Measurements from ENCODE around the gene ADAT3. TPM values are rescaled to one million over a fixed set of nuclear protein-coding genes. Genes with fewer than 3 reads are reported as not detected.
A peak's percentile ranks its signal among the peaks of the same experiment; 100 is the strongest.
"Not testable (repeated sequence)": the region's sequence is repeated elsewhere in the genome, so short reads cannot be mapped to it uniquely, and the experiment has no call there.

ADAT3 gene
- total RNA-seq, 3 donors from 2014 or later: 12.5 to 21.9 (median 19.6) TPM

DNA sequence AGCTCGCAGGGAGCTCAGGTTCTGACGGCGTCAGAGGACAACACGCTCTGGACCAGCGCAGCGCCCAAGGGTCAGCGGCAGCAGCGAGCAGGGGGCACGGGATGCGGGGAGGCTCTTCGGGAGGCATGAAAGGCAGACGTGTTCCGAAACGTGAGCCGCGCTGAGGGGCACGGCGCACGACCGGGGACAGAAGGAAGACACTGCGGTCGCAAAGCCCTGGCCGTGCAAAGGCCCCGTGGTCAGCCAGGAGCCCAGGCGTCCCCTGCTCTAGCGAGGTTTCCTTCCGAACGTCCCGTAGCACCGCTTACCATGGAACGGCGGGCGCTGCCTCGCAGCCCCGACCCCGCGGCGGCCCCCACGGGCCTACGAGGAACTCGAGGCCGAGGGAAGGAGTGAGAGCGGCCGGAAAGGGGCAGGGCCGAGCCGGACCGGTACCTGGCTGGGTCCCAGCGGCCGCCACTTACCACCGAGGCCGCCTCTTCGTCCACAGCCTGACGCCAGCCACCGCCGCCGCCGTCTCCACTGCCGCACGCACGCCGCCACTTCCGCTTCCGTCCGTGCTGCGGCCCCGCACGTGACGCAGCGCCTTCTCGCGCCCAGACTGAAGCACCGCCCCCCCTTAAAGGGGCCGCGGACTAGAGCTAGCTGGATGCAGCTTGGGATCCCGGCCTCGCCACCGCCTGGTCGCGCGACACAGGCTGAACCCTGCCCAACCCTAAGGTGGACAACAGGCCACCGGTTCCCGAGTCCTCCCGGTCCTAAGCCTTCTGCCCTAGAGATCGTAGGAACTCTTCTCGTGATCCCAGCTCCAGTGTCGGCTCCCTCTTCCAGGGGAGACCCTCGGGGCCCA lies 29.3 kb upstream of the ADAT3 start:
- intact Hi-C loops (cut with DNase I, micrococcal nuclease): no loop called here
- Histone ChIP-seq H3K4me3 (peak overlapping the region; percentile 80), H3K36me3 (ENCODE audit: low read depth) (no peaks in the 10 kb centered on the region), H3K9me3 (no peaks in the 10 kb centered on the region), H3K4me1 (ENCODE audit: low read depth) (peaks cover 19% of the 10 kb centered on the region)
- peak; percentile 98 for ATAC-seq
- DNase-seq: peak; percentile 94 to 98 (median 95)
- TF ChIP-seq CTCF (IDR thresholded peaks at IDR 0.05): no peak

GRCh38 chr19:1876496-1877279 lies 28.5 kb upstream of the ADAT3 start:
- peak; percentile 29 to 72 (median 40) for DNase-seq
- peaks cover 19% of the 10 kb centered on the region for H3K4me1 ChIP-seq (ENCODE audit: low read depth)
- intact Hi-C loops (cut with DNase I, micrococcal nuclease); H3K4me3 ChIP-seq; H3K9me3 ChIP-seq; H3K36me3 ChIP-seq (ENCODE audit: low read depth): not testable (repeated sequence)
- ATAC-seq: peak; percentile 4

DNA sequence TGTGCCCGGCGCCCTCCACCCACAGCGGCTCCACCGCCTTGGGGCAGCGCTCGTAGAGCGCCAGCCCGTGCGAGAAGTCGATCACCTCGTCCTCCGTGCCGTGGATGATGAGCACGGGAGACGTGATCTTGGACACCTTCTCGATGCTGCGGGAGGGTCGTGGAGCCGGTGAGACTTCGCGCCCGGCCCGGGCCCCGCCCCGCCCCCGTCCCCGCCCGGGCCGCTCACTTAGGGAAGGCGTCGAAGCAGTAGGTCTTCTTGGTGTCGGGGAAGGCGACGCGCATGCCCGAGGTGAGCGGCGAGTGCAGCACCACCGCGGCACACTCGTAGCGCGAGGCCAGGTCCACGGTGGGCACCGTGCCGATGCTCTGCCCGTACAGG lies 27.9 kb upstream of the ADAT3 start:
- DNase-seq; intact Hi-C loops (cut with DNase I, micrococcal nuclease); H3K4me3 ChIP-seq; H3K36me3 ChIP-seq (ENCODE audit: low read depth); ATAC-seq; H3K9me3 ChIP-seq: not testable (repeated sequence)
- peaks cover 19% of the 10 kb centered on the region for H3K4me1 ChIP-seq (ENCODE audit: low read depth)

DNA sequence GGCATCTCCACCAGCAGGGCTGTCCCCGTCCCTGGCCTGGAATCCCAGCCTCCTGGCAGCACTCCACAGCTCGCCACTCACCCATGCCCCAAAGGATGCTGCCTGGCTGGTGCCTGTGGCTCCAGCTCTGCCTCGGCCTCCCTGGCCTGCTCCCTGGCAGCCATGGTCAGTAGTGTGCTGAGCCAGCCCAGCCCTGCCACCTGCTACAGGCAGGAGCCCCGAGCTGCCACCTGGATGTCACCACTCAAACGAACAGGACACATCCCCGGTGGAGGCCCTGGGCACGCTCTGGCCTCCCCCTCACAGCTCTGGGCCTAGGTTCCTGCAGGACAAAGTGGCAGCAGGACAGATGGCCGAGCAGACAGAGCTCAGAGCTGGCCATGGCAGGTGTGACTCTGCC lies 26.6 kb upstream of the ADAT3 start:
- H3K4me1 ChIP-seq (ENCODE audit: low read depth): peaks cover 20% of the 10 kb centered on the region
- H3K9me3 ChIP-seq; H3K4me3 ChIP-seq; ATAC-seq; intact Hi-C loops (cut with DNase I, micrococcal nuclease); DNase-seq; H3K36me3 ChIP-seq (ENCODE audit: low read depth): not testable (repeated sequence)

DNA sequence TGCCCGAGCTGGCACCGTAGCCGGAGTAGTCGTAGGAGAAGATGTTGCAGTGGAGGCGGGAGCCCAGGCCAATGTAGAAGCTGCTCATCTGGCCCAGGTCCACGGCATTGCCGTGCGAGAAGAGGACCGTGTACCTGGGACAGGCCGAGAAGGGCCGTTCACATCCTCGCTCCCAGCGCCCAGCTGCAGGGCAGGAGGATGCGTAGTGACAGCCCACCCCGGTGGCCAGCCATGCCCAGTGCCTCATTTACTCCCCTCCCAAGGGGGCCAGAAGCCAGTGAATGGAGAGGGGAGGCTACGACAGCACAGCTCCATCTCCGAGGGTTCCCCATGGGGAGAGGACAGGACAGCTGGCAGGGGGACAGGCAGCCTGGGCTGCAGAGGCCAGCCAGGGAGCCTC lies 25.2 kb upstream of the ADAT3 start:
- ATAC-seq; H3K4me3 ChIP-seq; H3K9me3 ChIP-seq; intact Hi-C loops (cut with DNase I, micrococcal nuclease); DNase-seq; H3K36me3 ChIP-seq (ENCODE audit: low read depth): not testable (repeated sequence)
- peaks cover 19% of the 10 kb centered on the region for H3K4me1 ChIP-seq (ENCODE audit: low read depth)

GRCh38 chr19:1880611-1881392 lies 24.4 kb upstream of the ADAT3 start:
- Histone ChIP-seq H3K4me3 (no peak overlapping the region), H3K4me1 (ENCODE audit: low read depth) (peaks cover 19% of the 10 kb centered on the region), H3K9me3 (no peaks in the 10 kb centered on the region), H3K36me3 (ENCODE audit: low read depth) (no peaks in the 10 kb centered on the region)
- DNase-seq (peak in 1 of 3 donors; percentile 34), ATAC-seq (no peak)
- intact Hi-C loops (cut with DNase I, micrococcal nuclease): no loop called here
- TF ChIP-seq CTCF (IDR thresholded peaks at IDR 0.05): no peak

DNA sequence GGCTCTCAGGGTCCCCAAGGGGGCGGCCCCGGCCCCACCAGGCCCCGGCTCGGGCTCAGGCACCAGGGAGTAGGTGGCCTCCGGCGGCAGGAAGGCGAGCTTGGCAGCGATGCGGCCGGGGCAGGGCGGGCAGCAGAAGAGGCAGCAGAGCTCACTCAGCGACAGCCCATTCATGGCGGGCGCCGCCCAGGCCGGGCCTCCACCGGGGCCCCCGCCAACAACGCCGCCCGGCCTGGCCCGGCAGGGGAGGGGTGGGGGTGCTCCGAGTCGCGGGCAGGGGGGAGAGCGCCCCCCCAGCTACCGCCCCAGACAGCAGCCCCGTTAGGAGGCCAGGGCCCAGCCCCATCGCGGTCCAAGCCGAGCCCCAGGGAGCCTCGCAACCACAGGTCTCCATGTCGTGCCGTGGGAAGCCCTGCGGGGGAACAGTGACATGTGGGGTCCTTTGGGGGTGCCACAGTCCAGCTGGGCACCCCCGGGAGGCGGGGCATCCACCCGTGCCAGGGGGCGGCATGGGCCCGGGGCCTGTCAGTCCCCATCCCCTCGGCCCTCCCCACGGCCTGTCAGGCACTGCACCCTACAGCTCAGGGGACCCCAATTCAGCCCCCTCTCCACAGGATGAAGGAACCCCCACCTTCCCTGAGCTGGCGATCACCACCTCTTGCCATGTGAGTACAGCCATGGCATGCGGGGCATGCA lies 23.7 kb upstream of the ADAT3 start:
- H3K4me1 ChIP-seq (ENCODE audit: low read depth): peaks cover 19% of the 10 kb centered on the region
- DNase-seq: peak in 1 of 3 donors; percentile 34
- intact Hi-C loops (cut with DNase I, micrococcal nuclease); H3K9me3 ChIP-seq; H3K36me3 ChIP-seq (ENCODE audit: low read depth); ATAC-seq; H3K4me3 ChIP-seq: not testable (repeated sequence)

All from mucosa of descending colon (tissue), 3 donors.